ENCODE measurements around the gene BABAM2.

DNA sequence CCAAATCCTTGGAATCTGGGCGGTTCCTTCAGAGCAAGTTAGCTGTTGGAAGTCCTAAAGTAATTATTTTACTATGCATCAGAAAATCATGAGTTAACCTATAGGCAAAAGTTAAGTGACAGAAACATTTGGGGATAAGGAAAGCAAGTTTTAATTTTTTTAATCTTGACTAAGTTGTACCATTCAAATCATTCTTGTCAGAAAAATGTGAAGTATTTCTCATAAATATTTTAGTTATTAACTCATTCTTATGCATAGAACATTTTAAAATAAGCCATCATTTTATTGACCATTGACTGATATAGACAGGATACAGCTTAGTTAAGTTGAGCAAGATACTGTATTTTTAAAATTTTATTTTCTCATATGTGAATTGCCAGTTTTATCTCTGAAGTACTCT, 403.9 kb downstream of the BABAM2 start:
- TF ChIP-seq, protein P1, sequence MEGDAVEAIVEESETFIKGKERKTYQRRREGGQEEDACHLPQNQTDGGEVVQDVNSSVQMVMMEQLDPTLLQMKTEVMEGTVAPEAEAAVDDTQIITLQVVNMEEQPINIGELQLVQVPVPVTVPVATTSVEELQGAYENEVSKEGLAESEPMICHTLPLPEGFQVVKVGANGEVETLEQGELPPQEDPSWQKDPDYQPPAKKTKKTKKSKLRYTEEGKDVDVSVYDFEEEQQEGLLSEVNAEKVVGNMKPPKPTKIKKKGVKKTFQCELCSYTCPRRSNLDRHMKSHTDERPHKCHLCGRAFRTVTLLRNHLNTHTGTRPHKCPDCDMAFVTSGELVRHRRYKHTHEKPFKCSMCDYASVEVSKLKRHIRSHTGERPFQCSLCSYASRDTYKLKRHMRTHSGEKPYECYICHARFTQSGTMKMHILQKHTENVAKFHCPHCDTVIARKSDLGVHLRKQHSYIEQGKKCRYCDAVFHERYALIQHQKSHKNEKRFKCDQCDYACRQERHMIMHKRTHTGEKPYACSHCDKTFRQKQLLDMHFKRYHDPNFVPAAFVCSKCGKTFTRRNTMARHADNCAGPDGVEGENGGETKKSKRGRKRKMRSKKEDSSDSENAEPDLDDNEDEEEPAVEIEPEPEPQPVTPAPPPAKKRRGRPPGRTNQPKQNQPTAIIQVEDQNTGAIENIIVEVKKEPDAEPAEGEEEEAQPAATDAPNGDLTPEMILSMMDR (IDR thresholded peaks at IDR 0.05), result no peak
- TF ChIP-seq EP300 (IDR thresholded peaks at IDR 0.05), result no peak
- no peak for TF ChIP-seq POLR2A (IDR thresholded peaks at IDR 0.05)

Data from sigmoid colon (tissue), 4 donors.